ENCODE measurements around the gene GRIA4. TPM values are rescaled to one million over a fixed set of nuclear protein-coding genes. Genes with fewer than 3 reads are reported as not detected.

GRIA4 gene
- polyA plus RNA-seq, 2 of the 4 experiments (the other 2 are of a cell fraction) = not detected

DNA sequence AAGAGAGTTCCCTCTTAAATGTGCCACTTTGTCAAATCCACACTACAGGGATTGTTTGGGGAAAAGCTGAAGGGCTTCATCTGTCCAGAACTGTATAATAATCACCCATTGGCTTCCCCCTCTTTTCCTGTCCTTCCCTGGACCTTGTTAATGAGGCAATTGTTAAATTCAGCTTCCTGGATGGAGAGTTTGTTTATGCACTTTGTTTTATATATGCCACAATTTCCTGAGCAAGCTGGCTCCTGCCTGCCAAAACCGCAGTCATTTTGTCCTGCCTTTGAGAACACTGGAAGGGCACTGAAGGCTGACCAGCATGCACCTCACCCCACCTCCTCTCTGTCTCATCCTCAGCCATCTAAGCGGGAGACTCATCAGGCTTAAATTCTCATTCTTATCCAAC, 325.9 kb downstream of the GRIA4 start (continued):
- no peak for TF ChIP-seq KDM1A (IDR thresholded peaks at IDR 0.05; ENCODE audit: low read depth)
- TF ChIP-seq FOSB (CRISPR knock-in tag; IDR thresholded peaks at IDR 0.05) = no peak
- TF ChIP-seq MAFK (IDR thresholded peaks at IDR 0.05; ENCODE audit: partially characterized antibody) = no peak
- no peak for TF ChIP-seq JUN (IDR thresholded peaks at IDR 0.05)

DNA sequence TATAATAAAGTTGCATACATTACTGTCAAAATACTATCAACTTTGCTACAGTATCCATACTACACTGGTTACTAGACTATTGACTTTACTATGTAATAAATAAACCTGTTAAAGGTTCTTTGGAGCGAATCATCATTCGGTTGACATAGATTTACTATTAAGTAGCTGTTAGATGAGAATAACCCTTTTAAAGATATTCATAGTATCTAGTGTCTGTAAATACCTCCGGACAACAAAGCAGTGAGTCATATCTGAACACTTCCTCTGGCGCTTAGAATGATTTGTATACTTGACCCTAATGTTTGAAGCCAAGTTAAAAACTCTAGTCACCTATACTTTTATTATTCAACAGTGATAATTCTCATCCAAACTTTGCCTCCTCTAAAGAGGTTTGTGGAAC, 327.5 kb downstream of the GRIA4 start:
- POLR2A ChIA-PET = no interaction called here
- TF ChIP-seq, protein P1, sequence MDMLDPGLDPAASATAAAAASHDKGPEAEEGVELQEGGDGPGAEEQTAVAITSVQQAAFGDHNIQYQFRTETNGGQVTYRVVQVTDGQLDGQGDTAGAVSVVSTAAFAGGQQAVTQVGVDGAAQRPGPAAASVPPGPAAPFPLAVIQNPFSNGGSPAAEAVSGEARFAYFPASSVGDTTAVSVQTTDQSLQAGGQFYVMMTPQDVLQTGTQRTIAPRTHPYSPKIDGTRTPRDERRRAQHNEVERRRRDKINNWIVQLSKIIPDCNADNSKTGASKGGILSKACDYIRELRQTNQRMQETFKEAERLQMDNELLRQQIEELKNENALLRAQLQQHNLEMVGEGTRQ (IDR thresholded peaks at IDR 0.05) = no peak
- TF ChIP-seq FOSL2 (IDR thresholded peaks at IDR 0.05) (no peak), FOSL2 (CRISPR knock-in tag; IDR thresholded peaks at IDR 0.05) (0 out of 2 replicates have a peak, but pooled peaks have one; percentile 35), JUNB (IDR thresholded peaks at IDR 0.05) (no peak), NR3C1 (IDR thresholded peaks at IDR 0.05) (no peak), FOSB (CRISPR knock-in tag; IDR thresholded peaks at IDR 0.05) (no peak), KDM1A (IDR thresholded peaks at IDR 0.05; ENCODE audit: low read depth) (no peak)
- Histone ChIP-seq H3K4me2 (no peak overlapping the region), H3K9me3 (no peaks in the 10 kb centered on the region), H3K4me1 (0 out of 3 replicates have a peak, but pooled peaks cover 8% of the 10 kb centered on the region), H3K4me3 (no peak overlapping the region), H3K27ac (no peak overlapping the region)
- DNase-seq (ENCODE audit: low read depth in 1 of 2, low spot score in 1 of 2) (peak in 1 of 2 experiments; percentile 2), ATAC-seq (no peak), FAIRE-seq (no peak)
- CTCF ChIA-PET = no interaction called here
- WGBS (ENCODE audit: missing lambda C conversion rate) = 1% methylated on average over 4 of the region's 4 CpGs

DNA sequence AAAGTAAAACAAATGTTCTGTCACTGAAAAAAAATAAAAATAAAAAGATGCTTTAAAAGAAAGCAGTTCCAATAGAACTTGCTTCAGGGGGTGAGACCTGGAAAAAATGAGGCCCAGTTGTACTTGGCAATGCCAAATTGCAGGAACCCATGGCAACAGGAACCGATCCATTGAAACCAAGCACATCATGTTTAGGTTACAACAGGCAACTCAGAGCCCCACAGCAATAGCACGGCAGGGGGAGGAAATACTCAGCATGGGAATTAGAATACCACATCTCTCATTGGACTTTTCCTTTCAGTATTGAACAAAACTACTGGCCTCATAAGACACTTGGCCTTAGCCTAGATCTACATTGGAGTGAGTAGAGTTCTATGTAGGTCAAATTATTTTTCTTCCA, 327.9 kb downstream of the GRIA4 start:
- Histone ChIP-seq H3K27ac (no peak overlapping the region), H3K9me3 (no peaks in the 10 kb centered on the region), H3K4me1 (0 out of 3 replicates have a peak, but pooled peaks cover 8% of the 10 kb centered on the region), H3K4me2 (no peak overlapping the region), H3K4me3 (no peak overlapping the region)
- DNase-seq (ENCODE audit: low read depth in 1 of 2, low spot score in 1 of 2) = no peak
- TF ChIP-seq TFCP2L1 (CRISPR knock-in tag; IDR thresholded peaks at IDR 0.05) (no peak), PHF8 (IDR thresholded peaks at IDR 0.05; ENCODE audit: borderline replicate concordance, low read depth) (no peak), NR3C1 (IDR thresholded peaks at IDR 0.05) (no peak), MAZ (IDR thresholded peaks at IDR 0.05; ENCODE audit: borderline replicate concordance, low read depth, low read length) (no peak), BHLHE40 (IDR thresholded peaks at IDR 0.05; ENCODE audit: low read depth, low read length) (no peak)
- TF ChIP-seq, protein P2, sequence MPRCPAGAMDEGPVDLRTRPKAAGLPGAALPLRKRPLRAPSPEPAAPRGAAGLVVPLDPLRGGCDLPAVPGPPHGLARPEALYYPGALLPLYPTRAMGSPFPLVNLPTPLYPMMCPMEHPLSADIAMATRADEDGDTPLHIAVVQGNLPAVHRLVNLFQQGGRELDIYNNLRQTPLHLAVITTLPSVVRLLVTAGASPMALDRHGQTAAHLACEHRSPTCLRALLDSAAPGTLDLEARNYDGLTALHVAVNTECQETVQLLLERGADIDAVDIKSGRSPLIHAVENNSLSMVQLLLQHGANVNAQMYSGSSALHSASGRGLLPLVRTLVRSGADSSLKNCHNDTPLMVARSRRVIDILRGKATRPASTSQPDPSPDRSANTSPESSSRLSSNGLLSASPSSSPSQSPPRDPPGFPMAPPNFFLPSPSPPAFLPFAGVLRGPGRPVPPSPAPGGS (IDR thresholded peaks at IDR 0.05) = no peak
- CTCF ChIA-PET = no interaction called here
- no peak for FAIRE-seq
- POLR2A ChIA-PET = no interaction called here
- WGBS (ENCODE audit: missing lambda C conversion rate) = 24% methylated on average over 2 of the region's 2 CpGs
- ATAC-seq = no peak

DNA sequence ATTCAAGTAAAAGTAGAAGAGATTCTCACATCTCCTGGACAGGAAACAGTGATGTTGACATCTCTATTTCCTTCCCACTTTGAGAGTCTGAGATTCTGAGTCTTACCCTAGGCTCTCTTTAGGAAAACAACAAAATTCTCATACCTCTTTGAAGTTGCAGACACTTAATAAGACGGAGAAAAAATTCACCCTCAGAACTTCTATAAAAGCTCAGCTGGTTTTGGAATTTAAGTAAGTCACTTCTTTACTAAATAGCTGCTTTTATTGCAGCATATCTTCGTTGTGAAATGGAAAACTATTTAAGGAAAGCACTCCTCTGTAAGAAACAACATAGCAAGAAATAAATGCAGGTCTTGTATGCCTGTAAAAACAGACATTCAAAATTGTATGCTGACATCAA, 333.0 kb downstream of the GRIA4 start:
- H3K4me3 ChIP-seq = no peak overlapping the region
- WGBS (ENCODE audit: missing lambda C conversion rate) = 32% methylated on average over 2 of the region's 2 CpGs
- TF ChIP-seq GATA3 (IDR thresholded peaks at IDR 0.05; ENCODE audit: borderline replicate concordance) (no peak), HOXA7 (CRISPR knock-in tag; IDR thresholded peaks at IDR 0.05) (no peak), ZC3H11A (IDR thresholded peaks at IDR 0.05) (no peak), FOXS1 (CRISPR knock-in tag; IDR thresholded peaks at IDR 0.05) (no peak), HOXB13 (CRISPR knock-in tag; IDR thresholded peaks at IDR 0.05; ENCODE audit: low read depth) (no peak), NFE2L2 (conservative IDR thresholded peaks at IDR 0.05; ENCODE audit: low read length) (no peak), MAZ (IDR thresholded peaks at IDR 0.05; ENCODE audit: borderline replicate concordance, low read depth, low read length) (no peak), CHD4 (IDR thresholded peaks at IDR 0.05; ENCODE audit: borderline replicate concordance) (no peak), SREBF2 (IDR thresholded peaks at IDR 0.05) (no peak), POLR2AphosphoS2 (conservative IDR thresholded peaks at IDR 0.05; ENCODE audit: low read length) (no peak), POLR2A (IDR thresholded peaks at IDR 0.05; ENCODE audit: low read length) (no peak), ZFP36 (IDR thresholded peaks at IDR 0.05; ENCODE audit: borderline replicate concordance, partially characterized antibody) (no peak), PHF8 (IDR thresholded peaks at IDR 0.05; ENCODE audit: borderline replicate concordance, low read depth) (no peak), NR3C1 (IDR thresholded peaks at IDR 0.05) (no peak), BHLHE40 (IDR thresholded peaks at IDR 0.05; ENCODE audit: low read depth, low read length) (no peak)
- TF ChIP-seq, protein P3, sequence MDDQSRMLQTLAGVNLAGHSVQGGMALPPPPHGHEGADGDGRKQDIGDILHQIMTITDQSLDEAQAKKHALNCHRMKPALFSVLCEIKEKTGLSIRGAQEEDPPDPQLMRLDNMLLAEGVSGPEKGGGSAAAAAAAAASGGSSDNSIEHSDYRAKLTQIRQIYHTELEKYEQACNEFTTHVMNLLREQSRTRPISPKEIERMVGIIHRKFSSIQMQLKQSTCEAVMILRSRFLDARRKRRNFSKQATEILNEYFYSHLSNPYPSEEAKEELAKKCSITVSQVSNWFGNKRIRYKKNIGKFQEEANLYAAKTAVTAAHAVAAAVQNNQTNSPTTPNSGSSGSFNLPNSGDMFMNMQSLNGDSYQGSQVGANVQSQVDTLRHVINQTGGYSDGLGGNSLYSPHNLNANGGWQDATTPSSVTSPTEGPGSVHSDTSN (IDR thresholded peaks at IDR 0.05) = no peak
- TF ChIP-seq, protein P4, sequence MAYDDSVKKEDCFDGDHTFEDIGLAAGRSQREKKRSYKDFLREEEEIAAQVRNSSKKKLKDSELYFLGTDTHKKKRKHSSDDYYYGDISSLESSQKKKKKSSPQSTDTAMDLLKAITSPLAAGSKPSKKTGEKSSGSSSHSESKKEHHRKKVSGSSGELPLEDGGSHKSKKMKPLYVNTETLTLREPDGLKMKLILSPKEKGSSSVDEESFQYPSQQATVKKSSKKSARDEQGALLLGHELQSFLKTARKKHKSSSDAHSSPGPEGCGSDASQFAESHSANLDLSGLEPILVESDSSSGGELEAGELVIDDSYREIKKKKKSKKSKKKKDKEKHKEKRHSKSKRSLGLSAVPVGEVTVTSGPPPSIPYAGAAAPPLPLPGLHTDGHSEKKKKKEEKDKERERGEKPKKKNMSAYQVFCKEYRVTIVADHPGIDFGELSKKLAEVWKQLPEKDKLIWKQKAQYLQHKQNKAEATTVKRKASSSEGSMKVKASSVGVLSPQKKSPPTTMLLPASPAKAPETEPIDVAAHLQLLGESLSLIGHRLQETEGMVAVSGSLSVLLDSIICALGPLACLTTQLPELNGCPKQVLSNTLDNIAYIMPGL (CRISPR knock-in tag; IDR thresholded peaks at IDR 0.05; ENCODE audit: borderline replicate concordance) = no peak
- TF ChIP-seq, protein P2 (IDR thresholded peaks at IDR 0.05) = no peak

More for the DNA sequence above, 333.0 kb downstream of the GRIA4 start:
- no peak for FAIRE-seq
- Histone ChIP-seq H3K9me3 (no peaks in the 10 kb centered on the region), H3K4me1 (no peaks in the 10 kb centered on the region), H3K4me2 (no peak overlapping the region), H3K27ac (no peak overlapping the region)
- DNase-seq (ENCODE audit: low read depth in 1 of 2, low spot score in 1 of 2) = no peak
- POLR2A ChIA-PET = no interaction called here
- no peak for ATAC-seq
- CTCF ChIA-PET = no interaction called here

All from A549 (cell line).